GM21576 (cell line): ENCODE data around the gene TSHZ3.

ENCODE experiments used
- ATAC-seq: cut with Tn5 transposase; IDR thresholded peaks from one replicate; pipeline ENCODE4 v1.9.1; 2021; ENCODE audit warnings: mild to moderate bottlenecking, moderate library complexity; ENCODE audit not compliant: unreplicated experiment

TSHZ3 gene

DNA sequence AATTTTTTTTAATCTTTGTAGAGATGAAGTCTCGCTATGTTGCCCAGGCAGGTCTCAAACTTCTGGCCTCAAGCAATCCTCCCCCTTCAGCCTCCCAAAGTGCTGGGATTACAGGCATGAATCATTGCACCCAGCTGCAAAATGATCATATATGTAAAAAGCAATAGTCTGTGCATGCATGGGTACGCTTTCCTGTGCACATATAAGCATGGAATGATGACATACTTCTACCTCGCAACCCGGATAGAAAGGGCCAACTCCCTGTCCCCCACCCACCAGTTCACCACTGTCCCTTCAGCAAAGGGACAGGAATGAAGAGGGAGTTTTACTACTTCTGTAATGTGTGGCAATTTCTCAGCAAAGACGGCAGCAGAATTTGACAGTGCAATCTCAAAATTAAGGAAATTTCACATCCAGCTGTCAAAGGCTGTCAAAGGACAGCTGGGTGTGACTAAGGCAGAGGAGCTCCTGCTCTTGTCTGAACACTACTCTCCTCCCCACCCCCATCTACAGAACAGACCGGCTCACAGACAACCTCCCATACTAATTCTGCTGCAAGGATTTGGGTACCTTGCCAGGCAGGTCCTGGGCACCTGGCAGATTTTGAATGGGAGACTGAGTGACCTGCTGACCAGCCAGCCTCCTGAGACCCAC, 95.6 kb downstream of the TSHZ3 start:
- ATAC-seq, result no peak

DNA sequence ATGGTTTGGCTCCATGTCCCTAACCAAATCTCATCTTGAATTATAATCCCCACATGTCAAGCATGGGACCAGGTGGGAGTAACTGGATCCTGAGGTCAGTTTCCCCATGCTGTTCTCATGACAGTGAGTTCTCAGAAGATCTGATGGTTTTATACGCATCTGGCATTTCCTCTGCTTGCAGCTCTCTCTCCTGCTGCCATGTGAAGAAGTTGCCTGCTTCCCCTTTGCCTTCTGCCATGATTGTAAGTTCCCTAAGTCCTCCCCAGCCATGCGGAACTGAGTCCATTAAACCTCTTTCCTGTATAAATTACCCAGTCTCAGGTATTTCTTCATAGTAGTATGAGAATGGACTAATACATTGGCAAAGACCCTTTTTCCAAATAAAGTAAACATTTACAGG, 96.8 kb downstream of the TSHZ3 start:
- no peak for ATAC-seq

DNA sequence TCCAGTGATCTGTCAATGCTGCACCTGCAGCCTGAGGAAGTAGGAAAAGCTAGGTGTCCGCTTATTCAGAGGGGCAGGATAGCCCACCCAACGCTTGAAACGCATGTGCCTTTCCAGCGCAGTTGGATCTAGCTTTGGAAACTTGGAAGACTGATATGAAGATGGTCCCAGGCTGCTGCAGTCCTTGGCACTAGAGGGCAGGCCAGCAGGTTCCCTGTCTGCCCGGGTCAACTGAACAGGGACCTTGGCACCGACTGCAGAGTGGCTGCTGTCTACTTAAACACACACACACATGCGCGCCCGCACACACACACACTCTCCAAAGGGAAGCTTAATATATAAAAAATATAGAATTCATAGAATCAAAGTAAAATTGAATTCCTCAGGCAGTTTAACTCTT, 100.0 kb downstream of the TSHZ3 start:
- ATAC-seq, result no peak

DNA sequence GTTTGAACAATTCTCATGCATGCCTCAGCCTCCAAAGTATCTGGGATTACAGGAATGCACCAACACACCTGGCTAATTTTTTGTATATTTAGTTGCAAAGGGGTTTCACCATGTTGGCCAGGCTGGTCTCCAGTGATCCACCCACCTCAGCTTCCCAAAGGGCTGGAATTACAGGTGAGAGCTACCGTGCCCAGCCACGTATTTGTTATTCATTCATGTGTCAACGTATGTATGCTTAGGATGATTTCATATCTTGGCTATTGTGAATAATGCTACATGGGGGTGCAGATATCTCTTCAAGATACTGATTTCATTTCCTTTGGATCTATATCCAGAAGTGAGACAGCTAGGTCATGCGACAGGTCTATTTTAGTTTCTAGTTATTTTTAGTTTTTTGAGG, 113.4 kb downstream of the TSHZ3 start:
- ATAC-seq, result no peak

DNA sequence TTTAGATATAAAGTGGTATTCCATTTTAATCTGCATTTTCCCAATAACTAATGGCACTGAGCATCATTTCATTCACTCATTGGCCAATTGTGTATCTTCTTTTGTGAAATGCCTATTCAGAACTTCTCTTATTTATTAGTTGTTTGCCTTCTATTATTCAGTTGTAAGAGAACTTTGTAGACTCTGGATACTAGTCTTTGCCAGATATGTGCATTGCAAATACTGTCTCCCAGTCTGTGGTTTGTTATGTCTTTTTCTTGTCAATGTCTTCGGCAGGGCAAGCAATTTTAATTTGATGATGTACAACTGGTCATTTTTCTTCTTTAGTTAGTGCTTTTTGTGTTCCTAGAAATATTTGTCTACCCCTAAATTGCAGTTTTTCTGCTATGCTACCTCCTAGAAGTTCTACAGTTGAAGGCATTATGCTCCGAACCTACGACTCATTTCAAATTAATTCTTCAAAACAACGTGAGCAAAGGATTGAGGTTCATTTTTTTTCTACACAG, 115.9 kb downstream of the TSHZ3 start:
- no peak for ATAC-seq

DNA sequence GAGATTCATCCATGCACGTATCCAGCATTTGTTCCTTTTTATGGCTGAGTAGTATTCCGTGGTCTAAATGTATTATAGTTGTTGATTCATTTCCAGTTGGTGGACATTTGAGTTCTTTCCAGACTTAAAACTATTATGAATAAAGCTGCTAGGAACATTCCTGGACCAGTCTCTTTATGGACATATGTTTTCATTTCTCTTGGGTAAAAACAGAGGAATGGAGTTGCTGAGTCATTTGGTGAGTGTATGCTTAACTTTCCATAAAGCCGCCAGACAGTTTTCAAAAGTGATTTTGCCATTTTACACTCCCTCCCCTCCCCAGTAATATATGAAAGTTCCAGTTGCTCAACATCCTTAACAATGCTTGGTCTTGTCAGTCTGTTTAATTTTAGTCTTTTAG, 116.4 kb downstream of the TSHZ3 start:
- no peak for ATAC-seq

DNA sequence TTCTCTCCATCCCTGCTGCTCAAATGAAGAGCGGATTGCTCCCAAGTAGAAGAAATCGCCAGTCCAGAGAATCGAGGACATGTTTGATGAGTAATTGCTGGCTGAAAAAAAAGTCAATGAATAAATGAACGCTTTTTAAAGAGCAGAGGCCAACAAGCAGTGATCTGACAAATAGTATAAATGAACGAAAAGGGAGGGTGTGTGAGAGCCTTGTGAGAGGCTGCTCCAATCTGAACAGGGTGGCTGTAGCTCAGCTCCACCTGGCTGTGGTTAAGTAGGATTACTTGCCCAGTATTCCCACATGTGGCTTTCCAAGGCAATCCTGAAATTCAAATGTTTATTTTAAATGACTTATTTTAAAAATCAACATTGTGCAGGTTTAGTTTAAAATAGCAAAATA, 117.1 kb downstream of the TSHZ3 start:
- no peak for ATAC-seq

DNA sequence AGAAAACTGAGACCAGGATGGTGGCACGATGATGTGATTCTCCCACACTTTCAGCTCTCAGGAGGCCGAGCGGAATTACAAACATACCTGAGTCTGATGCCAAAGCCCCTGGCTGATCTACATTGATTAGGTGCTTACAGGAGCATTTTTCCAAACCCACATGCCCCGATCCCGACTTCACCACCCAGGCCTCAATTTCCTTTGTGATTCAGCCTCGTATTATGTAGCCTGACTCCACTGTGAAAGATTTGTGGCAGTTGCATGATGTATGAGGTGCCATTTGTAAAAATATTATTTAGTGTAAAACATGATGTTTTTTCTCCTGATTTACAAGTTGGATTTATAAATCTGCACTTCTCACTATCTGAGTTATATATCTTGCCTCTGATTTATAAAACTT, 118.0 kb downstream of the TSHZ3 start:
- ATAC-seq, result no peak

DNA sequence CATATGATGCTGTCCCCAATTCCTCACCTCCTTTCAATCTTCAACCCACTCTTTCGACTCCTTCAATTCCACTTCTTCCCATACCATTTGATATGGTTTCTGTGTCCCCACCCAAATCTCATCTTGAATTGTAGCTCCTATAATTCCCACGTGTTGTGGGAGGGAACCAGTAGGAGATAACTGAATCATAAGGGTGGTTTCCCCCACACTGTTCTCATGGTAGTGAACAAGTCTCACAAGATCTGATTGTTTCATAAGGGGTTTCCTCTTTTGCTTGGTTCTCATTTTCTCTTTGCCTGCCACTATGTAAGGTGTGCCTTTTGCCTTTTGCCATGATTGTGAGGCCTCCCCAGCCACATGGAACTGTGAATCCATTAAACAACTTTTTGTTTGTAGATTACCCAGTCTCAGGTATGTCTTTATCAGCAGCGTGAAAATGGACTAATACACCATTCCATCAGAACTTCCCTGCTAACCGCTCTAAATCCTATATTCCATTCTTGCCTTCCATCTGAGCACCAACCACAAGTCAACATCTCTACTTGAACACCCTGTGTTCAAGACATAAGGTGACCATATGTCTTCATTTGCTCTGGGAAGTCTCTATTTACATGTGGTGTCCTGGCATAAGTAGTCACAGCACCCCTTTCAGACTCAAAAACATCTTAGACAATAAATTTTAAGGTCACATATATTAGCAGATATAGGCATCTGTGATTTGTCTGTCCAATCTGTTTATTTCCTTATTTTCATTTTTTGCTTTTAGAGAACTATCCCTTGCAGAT, 122.9 kb downstream of the TSHZ3 start:
- no peak for ATAC-seq
